LNCaP clone FGC (cell line): ENCODE data around the gene SLCO2B1.

Experiments used
- DNase-seq: peaks from one replicate; pipeline ENCODE4 v3.0.0-alpha.2; 2011; ENCODE audit warnings: low read depth
- H3K4me3 ChIP-seq: 2 replicates; pipeline ENCODE4 v1.5.1; 2011; ENCODE audit warnings: mild to moderate bottlenecking, low read depth, low read length, control low read depth
- CTCF ChIP-seq: IDR thresholded peaks from 2 replicates; pipeline ENCODE4 v1.5.1; 2012; ENCODE audit warnings: mild to moderate bottlenecking; ENCODE audit not compliant: control insufficient read depth, insufficient read depth; ENCODE audit errors: extremely low read depth

Gene SLCO2B1

GRCh38 chr11:75169101-75169885, 18.4 kb downstream of the SLCO2B1 start:
- TF ChIP-seq CTCF: no peak
- no peak overlapping the region for H3K4me3 ChIP-seq
- DNase-seq: no peak

- no peak overlapping the region for H3K4me3 ChIP-seq
- no peak for TF ChIP-seq CTCF
- no peak for DNase-seq
Observed at GRCh38 chr11:75170516-75171201, 19.8 kb downstream of the SLCO2B1 start.

- no peak for TF ChIP-seq CTCF
- H3K4me3 ChIP-seq: no peak overlapping the region
- DNase-seq: no peak
Observed at GRCh38 chr11:75173336-75173735, 22.4 kb downstream of the SLCO2B1 start.

DNA sequence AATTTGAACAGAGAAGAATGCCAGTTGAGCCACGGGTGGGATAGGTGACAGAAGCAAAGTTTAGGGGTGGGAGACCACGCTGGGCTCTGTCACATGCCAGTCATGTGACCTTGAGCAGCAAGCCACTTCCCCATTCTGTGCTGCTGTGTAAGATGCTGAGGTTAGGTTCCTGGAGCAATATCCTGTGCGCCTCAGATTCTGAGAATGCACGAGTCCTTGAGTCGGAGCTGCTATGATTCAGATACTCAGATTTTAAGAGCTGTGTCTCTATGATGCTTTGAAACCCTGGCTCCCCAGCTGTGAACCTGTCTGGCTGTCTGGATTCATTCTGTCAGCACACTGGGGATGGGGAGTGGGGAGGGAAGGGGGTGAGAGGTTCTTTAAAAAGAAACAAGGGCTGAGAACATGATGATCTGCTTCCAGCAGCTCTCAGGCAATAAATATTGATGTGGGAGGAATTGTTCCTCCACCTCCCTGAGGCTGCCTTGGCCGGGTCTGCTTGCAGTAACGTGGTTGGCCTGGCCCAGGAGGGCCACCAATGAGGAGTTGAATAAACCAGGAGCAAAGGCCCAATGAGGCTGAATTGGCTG, 24.0 kb downstream of the SLCO2B1 start:
- H3K4me3 ChIP-seq: no peak overlapping the region
- no peak for TF ChIP-seq CTCF
- DNase-seq: no peak

GRCh38 chr11:75182664-75183063, 31.8 kb downstream of the SLCO2B1 start:
- no peak for TF ChIP-seq CTCF
- no peak overlapping the region for H3K4me3 ChIP-seq
- DNase-seq: no peak

DNA sequence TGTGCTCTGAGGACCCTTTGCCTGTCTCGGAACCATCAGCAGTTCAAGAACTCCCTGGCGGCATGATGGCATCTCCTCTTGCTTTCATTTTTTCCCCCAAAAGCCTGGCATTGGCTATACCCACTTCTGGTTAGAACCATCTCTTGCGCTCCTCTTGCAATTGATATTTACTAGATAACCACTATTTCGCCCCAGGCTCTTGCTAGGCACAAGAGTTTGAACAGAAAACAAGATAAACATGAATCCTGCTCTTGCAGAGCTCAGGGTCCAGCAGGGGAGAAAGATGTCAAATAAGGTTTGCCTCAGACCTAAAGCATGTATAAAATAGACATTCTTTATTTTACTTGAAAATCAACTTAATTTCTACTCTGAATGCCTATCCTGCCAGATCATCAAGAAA, 33.1 kb downstream of the SLCO2B1 start:
- no peak overlapping the region for H3K4me3 ChIP-seq
- DNase-seq: no peak
- TF ChIP-seq CTCF: no peak
